Measurements from ENCODE around the gene SOX13.
"Not testable (repeated sequence)": the region's sequence is repeated elsewhere in the genome, so short reads cannot be mapped to it uniquely, and the experiment has no call there.

SOX13 gene

DNA sequence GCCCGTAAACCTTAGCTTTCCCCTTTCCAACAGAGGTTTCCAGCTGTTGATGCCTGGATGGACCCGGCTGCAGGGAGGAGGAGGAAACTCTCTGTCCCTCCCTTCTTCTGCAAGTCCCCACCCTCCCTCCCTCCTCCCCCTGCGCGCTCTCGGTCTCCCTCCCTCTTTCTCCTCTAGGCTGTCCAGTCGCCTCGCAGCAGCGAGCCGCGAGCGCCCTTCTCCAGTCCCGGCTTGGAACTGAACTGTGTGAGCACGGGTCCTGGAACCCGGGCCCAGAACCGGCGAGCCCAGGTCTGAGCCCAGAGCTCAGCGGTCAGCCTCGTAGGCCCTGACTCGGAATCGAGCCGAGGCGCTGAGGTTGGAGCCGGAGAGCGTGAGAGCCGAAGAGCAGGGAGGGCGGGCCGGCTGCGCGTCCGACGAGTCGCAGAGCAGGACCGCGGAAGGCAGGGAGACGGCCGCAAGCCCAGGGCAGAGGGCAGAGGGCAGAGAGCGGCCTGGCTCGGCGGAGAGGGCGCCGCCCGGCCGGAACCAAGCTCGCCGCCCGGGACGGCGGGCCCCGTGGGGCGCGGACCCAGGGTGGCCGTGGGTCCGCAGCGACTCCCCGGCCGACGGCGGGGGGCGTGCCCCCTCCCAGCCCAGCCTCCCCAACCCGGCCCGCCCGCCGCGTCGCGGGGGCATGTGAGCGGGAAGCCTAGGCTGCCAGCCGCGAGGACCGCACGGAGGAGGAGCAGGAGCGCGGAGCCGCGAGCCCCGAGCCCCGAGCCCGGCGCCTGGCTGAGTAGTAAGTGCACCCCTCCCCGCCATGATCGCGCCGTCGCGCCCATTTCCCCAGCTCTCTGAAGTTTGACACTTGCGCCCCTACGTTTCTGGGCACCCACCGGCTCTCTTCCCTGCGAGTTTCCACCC lies at the start of gene SOX13:
Gene SOX13, plus strand, starts transcription at position 185 of the 906 bp plus-strand sequence. CDS start 39,801 bp downstream, outside the sequence.
- DNase-seq: peak; percentile 24

DNA sequence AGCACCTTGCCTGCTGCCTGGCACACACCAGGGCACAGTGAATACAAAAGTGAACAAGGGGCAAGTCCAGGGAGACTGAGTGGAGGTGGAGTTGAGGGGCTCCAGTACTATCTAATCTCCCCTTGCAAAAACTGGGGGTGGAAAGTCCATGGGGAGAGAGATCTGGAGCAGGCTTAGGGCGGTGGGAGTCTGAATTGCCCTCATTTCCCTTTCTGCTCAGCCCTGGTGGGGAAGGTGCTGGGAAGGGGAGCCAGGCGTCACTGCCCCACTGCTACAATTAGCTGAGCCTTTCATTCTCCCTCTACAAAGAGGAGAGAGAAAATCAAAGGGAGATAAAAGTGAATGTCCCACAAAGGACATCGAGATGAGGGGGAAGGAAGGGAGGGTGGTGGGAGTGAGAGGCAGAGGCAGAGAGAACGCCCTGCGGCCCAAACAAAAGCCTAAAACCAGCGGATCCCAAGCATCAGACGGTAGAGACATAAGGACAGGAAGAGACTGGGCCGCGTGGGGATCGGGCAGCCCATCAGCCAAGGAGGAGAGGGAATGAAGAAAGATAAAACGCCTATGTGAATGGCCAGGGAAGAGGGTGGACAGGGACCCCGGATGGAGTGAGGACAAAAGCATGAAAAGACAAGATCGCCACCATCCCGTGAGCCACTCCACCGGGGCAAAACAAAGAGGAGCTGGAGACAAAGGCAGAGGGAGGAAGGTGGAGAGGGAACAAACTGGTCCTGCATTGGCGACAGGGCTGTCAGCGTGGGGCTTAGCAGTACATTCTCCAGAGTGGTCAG lies 46.8 kb upstream of the SOX13 start:
- no peak for DNase-seq

DNA sequence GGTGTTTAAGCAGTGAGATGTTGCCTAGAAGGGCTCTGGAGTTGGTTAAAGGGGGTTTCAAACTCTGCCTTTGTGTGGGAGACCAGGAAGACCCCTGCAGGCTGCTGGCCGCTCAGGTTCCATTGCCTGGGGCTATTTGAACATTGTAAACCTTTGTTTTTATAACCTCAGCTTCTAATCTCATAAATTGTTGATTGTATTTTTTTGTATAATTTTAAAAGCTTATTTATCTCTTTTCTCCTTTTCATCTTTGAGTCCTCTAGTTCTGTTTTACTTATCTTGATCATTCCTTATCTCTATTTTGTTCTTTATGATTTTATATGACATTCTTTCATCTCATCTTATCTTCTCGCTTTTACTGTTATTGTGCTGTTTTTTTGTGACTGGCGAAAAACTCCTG lies 45.5 kb upstream of the SOX13 start:
- no peak for DNase-seq

DNA sequence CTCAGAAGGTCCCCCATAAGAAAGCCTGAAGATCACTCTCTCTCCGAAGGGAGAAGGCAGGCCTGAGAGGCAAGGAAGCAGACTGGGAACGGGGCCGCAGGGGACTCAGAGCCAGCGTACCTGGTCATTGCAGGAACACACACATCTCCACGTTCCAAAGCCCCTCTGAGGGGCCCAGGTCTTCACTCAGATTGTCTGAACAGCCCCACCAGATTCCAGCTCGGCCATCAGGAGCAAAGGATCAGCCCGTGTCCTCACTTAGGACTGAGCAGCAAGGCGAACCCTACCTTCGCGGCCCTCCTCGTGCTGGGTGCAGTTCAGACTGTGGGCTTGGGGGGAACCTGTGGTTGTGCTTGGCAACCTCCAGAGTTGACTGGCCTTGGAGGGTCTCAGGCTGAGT lies 43.9 kb upstream of the SOX13 start:
- no peak for DNase-seq

DNA sequence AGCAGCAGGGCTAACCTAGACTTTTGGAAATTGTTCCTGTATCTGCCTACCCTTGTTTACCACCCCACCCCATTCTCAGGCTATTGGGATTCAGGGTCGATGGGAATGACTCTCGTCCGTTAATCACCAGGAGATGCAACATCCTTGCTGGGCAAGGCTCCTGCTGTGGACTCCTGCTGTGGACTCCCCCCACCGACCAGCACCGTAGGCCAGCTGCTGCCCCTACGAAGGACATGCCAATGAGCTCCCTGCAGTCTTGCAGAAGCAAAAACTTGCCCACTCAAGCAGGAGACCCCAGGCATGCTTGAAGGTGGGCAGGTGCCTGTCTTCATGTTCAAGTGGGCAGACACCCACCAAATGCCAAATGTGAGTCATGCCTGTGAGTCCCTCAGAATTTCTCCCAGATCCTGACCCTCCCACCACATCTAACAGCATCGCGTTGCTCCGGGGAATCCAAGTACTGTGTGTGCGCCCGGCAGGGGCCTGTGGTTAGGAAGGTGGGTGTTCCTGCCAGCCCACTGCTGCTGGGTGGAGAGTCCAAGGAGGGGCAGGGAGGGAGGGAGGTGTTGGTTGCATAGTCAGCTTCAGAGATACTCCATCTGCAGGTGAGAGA lies 41.7 kb upstream of the SOX13 start:
- no peak for DNase-seq

DNA sequence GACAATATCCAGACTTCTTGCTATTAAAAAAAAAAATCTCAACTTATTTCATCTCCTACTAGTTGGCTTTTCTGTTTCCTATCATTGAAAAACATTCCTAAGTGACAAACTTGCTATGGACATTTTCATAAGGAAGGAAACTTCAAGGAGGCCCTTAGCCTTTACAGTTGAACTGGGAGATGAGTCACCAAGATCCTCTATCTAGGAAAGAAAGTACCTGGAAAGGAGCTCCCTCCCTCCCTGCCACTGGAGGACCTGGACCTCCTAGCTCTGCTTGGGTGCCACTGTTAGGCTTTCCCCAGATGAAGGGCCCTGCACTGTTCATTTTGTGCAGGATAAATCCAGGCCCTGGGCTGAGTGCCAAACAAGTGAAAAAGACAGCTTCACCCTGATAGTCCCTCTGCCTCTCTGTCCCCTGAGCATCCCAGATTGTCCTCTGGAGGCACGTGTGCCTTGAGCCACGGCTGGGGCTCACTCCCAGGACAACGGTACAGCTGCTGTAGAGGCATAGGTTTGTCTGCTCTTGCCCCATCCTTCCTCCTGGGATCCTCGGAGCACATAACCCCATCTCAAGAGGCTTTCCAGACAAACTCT lies 40.2 kb upstream of the SOX13 start:
- DNase-seq: peak; percentile 10

DNA sequence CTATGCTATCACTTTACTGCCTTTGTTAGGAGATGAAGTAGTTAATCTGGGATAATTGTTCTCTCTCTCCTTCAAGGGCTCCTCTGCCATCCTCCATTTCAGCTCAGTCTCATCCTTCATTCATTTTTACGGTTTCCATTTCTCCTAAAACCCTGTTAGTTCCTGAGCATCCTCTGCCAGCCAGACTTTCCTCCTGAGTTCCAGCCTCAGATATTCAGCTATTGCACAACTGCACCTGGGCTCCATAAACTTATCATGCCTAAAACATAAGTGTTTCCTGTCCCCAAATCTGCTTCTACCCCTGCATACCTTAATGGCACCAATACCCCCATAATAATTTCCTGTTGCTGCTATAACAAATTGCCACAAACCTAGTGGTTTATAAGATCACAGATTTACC lies 39.6 kb upstream of the SOX13 start:
- DNase-seq: no peak

DNA sequence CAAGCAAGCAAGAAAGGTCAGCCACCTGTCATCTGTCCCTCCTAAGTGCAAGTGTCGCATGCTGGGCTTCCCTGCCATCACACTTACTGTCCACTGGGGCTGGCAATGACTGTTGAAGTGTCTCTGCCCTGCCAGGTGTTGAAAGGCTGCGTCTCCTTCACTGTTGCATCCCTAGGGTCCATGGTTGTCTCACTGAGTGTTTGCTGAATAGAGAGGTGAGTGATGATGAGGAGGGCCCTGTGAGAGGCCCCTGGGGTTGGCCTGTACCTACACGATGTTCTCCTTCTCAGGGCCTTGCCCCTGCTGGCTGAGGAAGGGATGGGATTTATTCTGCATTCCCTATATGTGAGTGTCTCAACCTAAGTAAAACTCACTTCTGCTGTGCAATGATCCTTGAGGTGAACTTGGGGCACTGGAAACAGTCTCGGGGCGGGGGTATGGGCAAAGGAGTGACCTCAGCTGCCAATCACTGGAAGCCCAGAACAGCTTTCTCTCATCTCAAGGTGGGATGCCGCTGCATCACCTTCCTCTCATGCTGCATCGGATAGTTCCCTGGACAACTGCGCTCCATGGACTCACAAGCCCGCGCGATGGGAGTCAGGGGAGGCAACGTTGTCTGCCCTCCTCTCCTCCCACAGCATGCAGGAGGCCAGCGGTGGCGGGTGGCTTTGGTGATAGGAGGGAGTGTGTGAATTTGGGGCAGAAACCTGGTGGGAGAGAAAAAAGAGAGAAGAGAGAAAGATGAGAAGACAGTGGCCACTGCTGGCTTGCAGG lies 35.8 kb upstream of the SOX13 start:
- DNase-seq: no peak

DNA sequence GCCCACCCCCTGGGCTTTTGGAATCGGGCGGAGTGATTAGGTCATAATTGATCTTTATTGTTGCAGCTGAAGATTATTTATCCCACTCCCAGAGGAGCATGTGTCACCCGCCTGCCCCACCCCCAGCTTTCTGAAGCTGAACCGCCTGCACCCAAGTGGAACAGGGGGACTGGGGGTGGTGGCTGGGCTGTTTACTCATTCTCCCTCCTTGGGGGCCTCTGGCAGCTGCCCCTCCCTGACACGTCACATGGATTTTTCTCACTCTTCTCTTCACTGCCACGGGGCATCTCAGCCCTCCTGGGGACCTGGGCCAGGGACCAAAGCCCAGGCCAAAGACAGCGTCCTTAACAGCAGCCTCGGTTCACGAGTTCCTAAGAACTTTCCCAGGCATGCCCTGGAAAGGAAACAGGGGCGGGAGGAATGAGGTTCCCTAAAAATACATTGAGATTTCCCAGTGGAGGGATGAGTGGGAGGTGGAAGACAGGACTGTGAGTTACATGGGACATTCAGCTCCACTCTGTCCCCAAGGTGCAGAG lies 31.6 kb upstream of the SOX13 start:
- no peak for DNase-seq

DNA sequence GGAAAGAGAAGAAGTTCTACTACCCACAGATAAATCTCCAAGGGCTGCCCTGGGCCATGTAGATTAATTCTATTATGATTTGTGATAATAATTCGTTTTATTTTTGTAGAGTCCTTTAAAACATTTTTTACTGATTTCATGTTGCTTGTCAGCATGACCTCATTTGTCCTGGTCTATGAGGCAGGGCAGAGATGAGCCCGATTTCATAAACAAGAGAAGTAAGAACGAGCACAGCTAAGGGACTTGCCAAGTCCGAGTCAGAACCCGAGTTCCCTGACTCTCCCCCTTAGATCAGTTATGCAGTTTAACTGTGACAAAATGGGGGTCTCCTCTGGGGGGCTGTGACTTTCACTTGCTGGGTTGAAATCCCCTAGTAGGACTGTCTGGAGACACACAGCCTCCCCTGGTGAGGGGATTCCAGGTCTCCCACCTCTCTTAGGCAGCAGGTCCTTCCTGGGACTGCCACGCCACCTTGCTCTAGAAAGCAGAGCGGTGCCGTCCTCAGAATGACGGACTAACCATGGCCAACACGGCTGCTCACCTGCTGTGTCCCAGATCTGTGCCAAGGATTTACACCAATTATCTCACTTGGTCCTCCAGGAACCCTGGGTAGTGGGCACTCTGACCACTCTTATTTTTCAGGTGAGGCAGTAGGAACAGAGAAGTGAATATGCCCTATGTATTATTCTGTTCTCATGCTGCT lies 31.0 kb upstream of the SOX13 start:
- no peak for DNase-seq

DNA sequence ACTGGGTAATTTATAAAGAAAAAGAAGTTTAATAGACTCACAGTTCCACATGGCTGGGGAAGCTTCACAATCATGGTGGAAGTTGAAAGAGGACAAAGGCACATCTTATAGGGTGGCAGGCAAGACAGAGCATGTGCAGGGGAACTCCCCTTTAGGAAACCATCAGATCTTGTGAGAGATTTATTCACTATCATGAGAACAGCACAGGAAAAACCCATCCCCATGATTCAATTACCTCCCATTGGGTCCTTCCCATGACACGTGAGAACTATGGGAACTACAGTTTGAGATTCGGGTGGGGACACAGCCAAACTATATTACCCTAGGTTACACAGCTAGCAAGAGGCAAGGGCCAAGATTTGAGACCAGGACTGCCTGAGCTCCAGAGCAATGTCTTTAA lies 30.4 kb upstream of the SOX13 start:
- DNase-seq: no peak

DNA sequence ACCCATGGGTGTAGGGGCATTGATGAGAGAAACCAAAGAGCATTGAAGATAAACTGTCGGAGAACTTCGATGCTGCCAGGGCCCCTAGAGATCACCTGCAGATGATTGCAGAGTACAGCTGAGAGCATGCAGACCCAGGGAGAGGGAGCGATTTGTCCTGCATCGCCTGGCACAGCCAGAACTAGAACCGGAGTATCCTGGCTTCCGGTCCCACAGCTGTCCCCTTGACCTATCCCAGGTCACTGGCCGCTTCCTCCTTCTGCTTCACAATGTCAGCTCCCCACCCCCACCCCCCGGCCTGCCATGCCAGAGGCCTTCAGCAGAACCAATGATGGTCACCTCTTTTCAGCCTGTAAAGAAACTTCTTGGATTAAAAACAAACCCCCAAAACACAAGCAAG lies 29.2 kb upstream of the SOX13 start:
- no peak for DNase-seq

DNA sequence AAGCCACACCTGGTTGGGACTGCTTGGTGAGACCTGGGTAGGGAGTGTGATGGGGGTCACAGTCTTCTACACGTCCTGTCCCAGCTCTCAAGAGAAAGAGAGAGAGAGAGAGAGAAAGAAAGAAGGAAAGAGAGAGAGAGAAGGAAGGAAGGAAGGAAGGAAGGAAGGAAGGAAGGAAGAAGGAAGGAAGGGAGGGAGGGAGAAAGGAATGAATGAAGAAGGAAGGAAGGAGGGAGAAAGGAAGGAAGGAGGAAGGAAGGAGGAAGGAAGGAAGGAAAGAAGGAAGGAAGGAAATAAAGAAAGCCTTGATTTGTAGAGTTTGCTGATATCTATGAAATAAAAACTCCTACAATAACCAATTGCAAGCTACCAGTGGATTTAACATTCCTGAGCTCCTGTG lies 28.5 kb upstream of the SOX13 start:
- no peak for DNase-seq

DNA sequence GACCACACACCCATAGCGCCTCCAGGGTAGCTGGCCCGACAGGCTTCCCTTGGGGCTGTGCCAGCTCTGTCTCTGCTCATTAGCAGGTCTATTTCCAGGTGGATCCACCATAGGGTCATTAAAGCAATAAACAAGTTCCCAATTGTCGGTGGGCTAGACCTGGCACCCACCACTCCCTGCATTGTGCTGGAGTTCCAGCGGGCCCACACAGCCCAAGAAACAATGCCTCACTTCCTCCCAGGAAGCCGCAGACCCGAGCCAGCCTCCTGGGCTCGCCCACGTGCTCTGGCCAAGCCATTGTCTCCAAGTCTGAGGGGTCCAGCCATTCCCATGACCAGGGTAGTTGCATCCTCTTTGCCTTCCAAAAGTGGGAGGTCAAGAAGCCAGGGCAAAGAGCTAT lies 27.5 kb upstream of the SOX13 start:
- no peak for DNase-seq

DNA sequence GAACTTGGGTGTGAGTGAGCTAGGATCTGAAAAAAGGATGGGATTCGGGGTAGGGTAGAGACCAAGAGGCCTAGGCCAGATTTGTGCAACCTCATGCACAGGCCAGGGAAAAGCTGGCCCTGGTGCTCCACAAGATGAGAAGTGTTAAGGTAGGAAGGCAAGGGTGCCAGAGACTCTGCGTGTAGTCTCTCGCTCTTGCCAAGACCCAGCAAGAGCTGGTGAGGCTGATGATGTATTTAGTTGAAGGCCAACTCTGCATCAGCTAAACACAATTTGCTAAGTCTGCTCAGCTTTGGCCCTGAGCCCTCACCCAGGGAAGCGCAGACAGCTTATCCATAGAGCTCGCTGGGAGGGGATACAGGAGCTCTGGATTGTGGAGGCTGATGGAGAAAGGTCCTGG lies 26.6 kb upstream of the SOX13 start:
- no peak for DNase-seq

DNA sequence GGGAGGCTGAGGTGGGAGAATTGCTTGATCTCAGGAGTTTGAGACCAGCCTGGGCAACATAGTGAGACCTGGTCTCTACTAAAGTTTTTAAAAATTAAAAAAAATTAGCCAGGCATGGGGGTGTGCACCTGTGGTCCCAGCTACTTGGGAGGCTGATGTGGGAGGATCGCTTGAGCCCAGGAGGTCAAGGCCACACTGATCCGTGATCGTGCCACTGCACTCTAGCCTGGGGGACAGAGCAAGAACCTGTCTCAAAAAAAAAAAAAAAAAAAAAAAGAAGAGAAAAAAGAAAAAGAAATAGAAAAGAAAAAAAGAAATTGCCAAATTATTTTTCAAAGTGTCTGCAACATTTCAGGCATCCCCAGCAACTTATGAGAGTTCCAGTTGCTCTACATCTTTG lies 24.1 kb upstream of the SOX13 start:
- DNase-seq: not testable (repeated sequence)

DNA sequence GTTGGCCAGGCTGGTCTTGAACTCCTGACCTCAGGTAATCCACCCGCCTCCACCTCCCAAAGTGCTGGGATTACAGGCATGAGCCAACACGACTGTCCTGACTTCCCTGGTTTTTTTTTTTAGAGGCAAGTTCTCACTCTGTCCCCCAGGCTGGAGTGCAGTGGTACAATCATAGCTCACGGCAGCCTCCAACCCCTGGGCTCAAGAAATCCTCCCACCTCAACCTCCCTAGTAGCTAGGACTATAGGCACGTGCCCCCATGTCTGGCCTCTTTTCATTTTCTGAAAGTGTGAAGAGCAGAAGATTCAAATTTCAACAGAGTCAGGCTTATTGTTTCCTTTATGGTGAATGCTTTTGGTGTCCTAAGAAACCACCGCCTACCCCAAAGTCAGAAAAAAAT lies 21.7 kb upstream of the SOX13 start:
- no peak for DNase-seq

DNA sequence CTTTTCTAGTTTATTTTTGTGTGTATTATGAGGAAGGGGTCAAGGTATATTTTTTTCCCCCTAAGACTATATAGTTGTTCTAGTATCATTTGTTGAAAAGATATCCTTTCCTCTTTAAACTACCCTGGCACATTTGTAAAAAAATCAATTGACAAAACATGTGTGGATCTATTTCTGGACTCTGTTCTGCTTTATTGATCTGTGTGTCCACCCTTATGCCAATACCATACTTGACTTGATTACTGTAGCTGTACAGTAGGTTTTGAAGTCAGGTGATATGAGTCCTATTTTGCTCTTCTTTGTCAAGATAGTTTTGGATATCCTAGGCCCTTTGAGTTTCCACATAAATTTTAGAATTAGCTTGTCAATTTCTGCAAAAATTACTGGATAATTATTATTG lies 21.2 kb upstream of the SOX13 start:
- no peak for DNase-seq

DNA sequence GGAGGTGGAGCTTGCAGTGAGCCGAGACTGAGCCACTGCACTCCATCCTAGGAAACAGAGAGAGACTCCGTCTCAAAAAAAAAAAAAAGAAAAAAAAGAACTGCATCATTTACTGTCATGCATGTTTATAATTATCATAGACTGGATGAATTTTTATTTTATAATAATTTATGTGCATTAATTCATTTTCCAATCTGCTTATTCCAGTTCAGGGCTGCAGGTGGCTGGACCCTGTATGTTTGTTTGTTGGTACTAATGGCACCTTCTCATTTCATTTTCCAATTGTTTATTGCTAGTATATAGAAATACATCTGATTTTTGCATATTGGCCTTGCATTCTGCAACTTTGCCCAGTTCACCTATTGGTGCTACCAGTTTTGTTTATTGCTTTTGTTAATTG lies 19.0 kb upstream of the SOX13 start:
- DNase-seq: no peak

DNA sequence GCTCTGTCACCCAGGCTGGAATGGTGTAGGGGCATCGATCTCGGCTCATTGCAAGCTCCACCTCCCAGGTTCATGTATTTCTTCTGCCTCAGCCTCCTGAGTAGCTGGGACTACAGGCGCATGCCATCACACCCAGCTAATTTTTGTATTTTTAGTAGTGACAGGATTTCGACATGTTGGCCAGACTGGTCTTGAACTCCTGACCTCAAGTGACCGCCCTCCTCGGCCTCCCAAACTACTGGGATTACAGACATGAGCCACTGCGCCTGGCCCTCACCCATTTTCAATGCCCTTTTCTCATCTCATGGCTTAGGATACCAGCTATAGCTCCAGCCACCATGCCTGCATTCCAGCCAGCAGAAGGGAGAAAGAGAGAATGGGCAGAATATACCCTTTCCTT lies 12.9 kb upstream of the SOX13 start:
- no peak for DNase-seq

DNA sequence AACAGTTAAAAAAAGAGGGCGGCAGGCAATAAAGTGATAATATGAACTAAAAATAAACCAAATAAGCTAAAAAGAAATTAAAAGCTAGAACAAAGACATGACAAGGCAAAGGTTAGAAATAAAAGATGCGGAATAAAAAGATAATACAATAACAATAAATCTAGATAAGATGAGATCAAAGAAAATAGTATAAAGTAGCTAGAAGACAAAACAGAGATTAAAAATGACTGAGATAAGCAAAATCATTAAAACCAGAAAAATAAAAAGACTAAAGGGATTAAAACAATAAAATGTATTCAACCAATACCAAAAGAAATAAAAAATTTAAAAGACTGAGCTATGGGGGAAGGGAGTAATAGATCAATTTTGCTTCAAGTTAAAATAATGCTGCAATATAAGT lies 10.8 kb upstream of the SOX13 start:
- no peak for DNase-seq

Data from NCI-H2171 (cell line).